Dendritic cell treated with granulocyte-macrophage colony-stimulating factor and Interleukin-4, amounts not matched to agents 40 ng/mL and 50 ng/mL, for 4 days (primary cell): Measurements from ENCODE around the gene ABCC4.
A peak's percentile ranks its signal among the peaks of the same experiment; 100 is the strongest.
"Not testable (repeated sequence)": the region's sequence is repeated elsewhere in the genome, so short reads cannot be mapped to it uniquely, and the experiment has no call there.

Experiments
- H3K27ac Mint-ChIP-seq: one replicate; pipeline ENCODE4 v1.8.0; 2022; ENCODE audit warnings: mild to moderate bottlenecking, mixed read lengths
- H3K27me3 Mint-ChIP-seq: one replicate; pipeline ENCODE4 v1.8.0; 2022; ENCODE audit warnings: mild to moderate bottlenecking, mixed read lengths
- H3K36me3 Mint-ChIP-seq: one replicate; pipeline ENCODE4 v1.8.0; 2022; ENCODE audit warnings: low read depth, mixed read lengths
- H3K4me1 Mint-ChIP-seq: one replicate; pipeline ENCODE4 v1.8.0; 2022; ENCODE audit warnings: low read depth, mixed read lengths
- H3K4me3 Mint-ChIP-seq: one replicate; pipeline ENCODE4 v1.8.0; 2022; ENCODE audit warnings: mild to moderate bottlenecking, moderate library complexity, mixed read lengths
- H3K9me3 Mint-ChIP-seq: one replicate; pipeline ENCODE4 v1.8.0; 2022; ENCODE audit warnings: mixed read lengths
- intact Hi-C: fragments of 100-400 bp; cut with micrococcal nuclease; formaldehyde crosslinking; loops from one replicate; pipeline ENCODE4 v1.15.0; 2022

Gene ABCC4

GRCh38 chr13:95201814-95202651, 99.2 kb downstream of the ABCC4 start:
- Mint-ChIP-seq H3K9me3 (peaks cover 6% of the 10 kb centered on the region), H3K4me1 (peaks cover 20% of the 10 kb centered on the region), H3K27me3 (no peaks in the 10 kb centered on the region), H3K36me3 (peaks cover 60% of the 10 kb centered on the region), H3K27ac (no peak overlapping the region), H3K4me3 (no peak overlapping the region)
- intact Hi-C loops, result no loop called here

- H3K27ac Mint-ChIP-seq, intact Hi-C loops, H3K4me3 Mint-ChIP-seq, H3K27me3 Mint-ChIP-seq, H3K9me3 Mint-ChIP-seq: not testable (repeated sequence)
- peaks cover 20% of the 10 kb centered on the region for H3K4me1 Mint-ChIP-seq
- peaks cover 57% of the 10 kb centered on the region for H3K36me3 Mint-ChIP-seq
Observed at GRCh38 chr13:95200386-95200957, 100.8 kb downstream of the ABCC4 start.

GRCh38 chr13:95199896-95200295, 101.4 kb downstream of the ABCC4 start:
- H3K9me3 Mint-ChIP-seq, result peaks cover 6% of the 10 kb centered on the region
- peaks cover 20% of the 10 kb centered on the region for H3K4me1 Mint-ChIP-seq
- intact Hi-C loops, result no loop called here
- H3K27ac Mint-ChIP-seq, result no peak overlapping the region
- H3K4me3 Mint-ChIP-seq, result no peak overlapping the region
- no peaks in the 10 kb centered on the region for H3K27me3 Mint-ChIP-seq
- peaks cover 54% of the 10 kb centered on the region for H3K36me3 Mint-ChIP-seq

GRCh38 chr13:95198606-95199005, 102.6 kb downstream of the ABCC4 start:
- peaks cover 60% of the 10 kb centered on the region for H3K36me3 Mint-ChIP-seq
- H3K27me3 Mint-ChIP-seq, intact Hi-C loops, H3K27ac Mint-ChIP-seq, H3K4me1 Mint-ChIP-seq, H3K9me3 Mint-ChIP-seq, H3K4me3 Mint-ChIP-seq: not testable (repeated sequence)

- H3K27me3 Mint-ChIP-seq, result no peaks in the 10 kb centered on the region
- H3K36me3 Mint-ChIP-seq, result peaks cover 65% of the 10 kb centered on the region
- peaks cover 8% of the 10 kb centered on the region for H3K4me1 Mint-ChIP-seq
- peaks cover 6% of the 10 kb centered on the region for H3K9me3 Mint-ChIP-seq
- H3K27ac Mint-ChIP-seq, result no peak overlapping the region
- H3K4me3 Mint-ChIP-seq, result no peak overlapping the region
- intact Hi-C loops, result no loop called here
Observed at GRCh38 chr13:95197548-95197947, 103.7 kb downstream of the ABCC4 start.

GRCh38 chr13:95195146-95195545, 106.1 kb downstream of the ABCC4 start:
- Mint-ChIP-seq H3K4me3 (no peak overlapping the region), H3K27me3 (no peaks in the 10 kb centered on the region), H3K4me1 (peaks cover 8% of the 10 kb centered on the region), H3K36me3 (peaks cover 43% of the 10 kb centered on the region), H3K9me3 (peaks cover 6% of the 10 kb centered on the region), H3K27ac (no peak overlapping the region)
- intact Hi-C loops, result no loop called here

- no peak overlapping the region for H3K4me3 Mint-ChIP-seq
- intact Hi-C loops, result no loop called here
- H3K27ac Mint-ChIP-seq, result no peak overlapping the region
- peaks cover 3% of the 10 kb centered on the region for H3K9me3 Mint-ChIP-seq
- H3K36me3 Mint-ChIP-seq, result peaks cover 31% of the 10 kb centered on the region
- H3K27me3 Mint-ChIP-seq, result no peaks in the 10 kb centered on the region
- H3K4me1 Mint-ChIP-seq, result peaks cover 8% of the 10 kb centered on the region
Observed at GRCh38 chr13:95193509-95194230, 107.6 kb downstream of the ABCC4 start.

GRCh38 chr13:95192998-95193397, 108.3 kb downstream of the ABCC4 start:
- no peaks in the 10 kb centered on the region for H3K27me3 Mint-ChIP-seq
- no peak overlapping the region for H3K27ac Mint-ChIP-seq
- no peak overlapping the region for H3K4me3 Mint-ChIP-seq
- H3K9me3 Mint-ChIP-seq, result no peaks in the 10 kb centered on the region
- H3K36me3 Mint-ChIP-seq, result peaks cover 28% of the 10 kb centered on the region
- H3K4me1 Mint-ChIP-seq, result peaks cover 8% of the 10 kb centered on the region
- intact Hi-C loops, result no loop called here

GRCh38 chr13:95192564-95192945, 108.7 kb downstream of the ABCC4 start:
- H3K9me3 Mint-ChIP-seq, H3K4me1 Mint-ChIP-seq, intact Hi-C loops, H3K27me3 Mint-ChIP-seq, H3K4me3 Mint-ChIP-seq: not testable (repeated sequence)
- peak overlapping the region; percentile 43 for H3K27ac Mint-ChIP-seq
- peaks cover 28% of the 10 kb centered on the region for H3K36me3 Mint-ChIP-seq

- Mint-ChIP-seq H3K27me3 (no peaks in the 10 kb centered on the region), H3K27ac (peak overlapping the region; percentile 43), H3K36me3 (peaks cover 28% of the 10 kb centered on the region), H3K4me1 (peaks cover 8% of the 10 kb centered on the region), H3K9me3 (no peaks in the 10 kb centered on the region), H3K4me3 (no peak overlapping the region)
- intact Hi-C loops, result loop anchor here (1.0 to 2.0 kb wide), 2 partner anchors 93 to 109 kb away; partner anchors contain the start of gene ABCC4
Observed at GRCh38 chr13:95191821-95192563, 109.3 kb downstream of the ABCC4 start.

GRCh38 chr13:95188128-95188527, 113.1 kb downstream of the ABCC4 start:
- Mint-ChIP-seq H3K4me3 (no peak overlapping the region), H3K27me3 (no peaks in the 10 kb centered on the region), H3K9me3 (no peaks in the 10 kb centered on the region), H3K27ac (no peak overlapping the region), H3K36me3 (no peaks in the 10 kb centered on the region), H3K4me1 (peaks cover 14% of the 10 kb centered on the region)
- intact Hi-C loops, result loop anchor here (2.0 to 10.0 kb wide), 3 partner anchors 291 to 647 kb away; no protein-coding TSS in a partner anchor

GRCh38 chr13:95185851-95186250, 115.4 kb downstream of the ABCC4 start:
- intact Hi-C loops, result loop anchor here (10.0 kb wide), 2 partner anchors 511 to 649 kb away; no protein-coding TSS in a partner anchor
- H3K27me3 Mint-ChIP-seq, result no peaks in the 10 kb centered on the region
- no peak overlapping the region for H3K4me3 Mint-ChIP-seq
- H3K9me3 Mint-ChIP-seq, result no peaks in the 10 kb centered on the region
- H3K27ac Mint-ChIP-seq, result no peak overlapping the region
- H3K36me3 Mint-ChIP-seq, result no peaks in the 10 kb centered on the region
- peaks cover 21% of the 10 kb centered on the region for H3K4me1 Mint-ChIP-seq

GRCh38 chr13:95185311-95185710, 115.9 kb downstream of the ABCC4 start:
- Mint-ChIP-seq H3K36me3 (no peaks in the 10 kb centered on the region), H3K4me1 (peaks cover 27% of the 10 kb centered on the region), H3K27ac (no peak overlapping the region), H3K27me3 (no peaks in the 10 kb centered on the region), H3K4me3 (no peak overlapping the region), H3K9me3 (no peaks in the 10 kb centered on the region)
- intact Hi-C loops, result loop anchor here (10.0 kb wide), 2 partner anchors 511 to 649 kb away; no protein-coding TSS in a partner anchor
